ENCODE data around the gene DOCK4.

Gene DOCK4

DNA sequence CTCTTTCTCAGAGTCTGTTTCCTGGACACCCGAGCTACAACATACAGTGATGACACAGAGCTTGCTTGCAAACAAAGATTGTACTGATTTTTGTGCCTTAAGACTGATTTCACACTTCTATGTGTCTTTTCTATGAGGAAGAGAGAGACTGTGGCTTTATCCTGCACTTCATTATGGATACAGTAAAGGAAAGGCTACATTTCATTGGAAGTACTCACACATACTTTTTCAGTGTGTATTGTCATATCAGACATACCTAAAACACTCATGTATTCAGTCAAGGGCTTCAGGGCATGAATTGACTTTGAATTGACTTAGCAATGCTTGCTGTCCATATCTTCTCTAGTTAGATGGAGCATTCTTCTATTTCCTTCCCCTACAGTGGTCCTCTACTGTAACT is 508.4 kb downstream of the DOCK4 start:
- no peak for DNase-seq

DNA sequence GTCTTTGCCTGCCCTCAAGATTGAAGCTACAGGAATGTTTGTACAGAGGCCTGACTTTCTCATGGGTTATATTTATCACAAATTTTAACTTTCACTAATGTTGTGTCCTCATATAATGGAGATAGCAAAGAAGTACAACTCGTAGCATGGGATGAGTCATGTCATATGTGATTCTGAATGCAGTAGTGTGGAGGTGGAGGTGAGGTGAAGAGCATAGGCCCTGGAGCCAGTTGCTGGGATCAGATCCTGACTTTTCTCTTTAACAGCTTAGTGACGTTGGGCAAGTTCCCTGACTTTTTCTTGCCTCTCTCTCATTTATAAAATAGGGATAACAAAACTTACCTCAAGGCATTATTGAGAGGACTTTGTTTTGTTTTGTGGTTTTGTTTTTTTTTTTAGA is 511.8 kb downstream of the DOCK4 start:
- DNase-seq: no peak

DNA sequence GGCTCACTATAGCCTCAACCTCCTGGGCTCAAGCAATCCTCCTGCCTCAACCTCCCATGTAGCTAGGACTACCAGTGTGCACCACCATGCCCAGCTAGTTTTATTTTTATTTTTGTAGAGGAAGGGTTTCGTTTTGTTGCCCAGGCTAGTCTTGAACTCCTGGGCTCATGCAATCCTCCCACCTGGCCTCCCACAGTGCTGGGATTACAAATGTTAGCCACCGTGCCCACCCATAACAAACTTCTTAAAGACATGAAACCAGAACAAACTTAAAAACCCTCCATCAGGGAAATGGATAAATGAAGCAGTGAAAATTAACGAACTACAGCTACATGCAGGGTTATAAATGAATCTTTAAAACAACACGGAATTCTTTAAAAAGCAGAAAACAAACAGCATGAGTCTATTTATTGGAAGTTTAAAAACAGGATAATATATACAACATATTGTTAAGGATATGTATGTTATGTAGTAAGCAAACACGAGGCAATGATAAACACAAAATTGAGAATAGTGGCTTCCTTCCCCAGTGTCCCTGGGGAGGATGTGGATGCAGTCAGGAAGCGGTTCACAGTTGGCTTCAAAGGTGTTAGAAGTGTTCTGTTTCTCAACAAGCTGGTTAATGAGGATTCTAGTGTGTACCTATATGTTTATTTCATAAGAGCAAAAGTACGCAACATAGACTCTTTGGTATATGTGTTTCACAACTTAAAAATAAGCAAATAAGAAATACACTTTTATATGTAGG is 515.7 kb downstream of the DOCK4 start:
- no peak for DNase-seq

GRCh38 chr7:111685349-111685748 is 520.9 kb downstream of the DOCK4 start:
- DNase-seq: no peak

GRCh38 chr7:111682588-111683340 is 523.4 kb downstream of the DOCK4 start:
- DNase-seq: no peak

DNA sequence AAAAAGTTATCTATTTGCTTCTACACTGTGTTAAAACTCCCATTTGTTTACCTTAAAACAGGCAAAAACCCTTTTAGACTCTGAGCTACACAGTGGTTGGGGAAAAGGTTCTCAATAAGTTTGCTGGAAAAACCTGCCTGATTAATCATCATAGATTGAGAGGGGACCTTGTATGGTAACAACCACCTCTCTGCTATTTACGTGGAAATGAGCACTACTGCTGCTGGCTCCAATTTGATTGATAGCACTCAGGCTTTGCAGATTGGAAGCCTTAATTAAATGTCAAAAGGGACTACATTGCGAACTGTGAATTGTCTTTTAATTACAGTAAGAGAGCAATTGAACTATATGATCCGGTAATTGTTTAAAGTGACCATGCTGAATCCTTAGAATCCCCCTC is 525.0 kb downstream of the DOCK4 start:
- DNase-seq: no peak

DNA sequence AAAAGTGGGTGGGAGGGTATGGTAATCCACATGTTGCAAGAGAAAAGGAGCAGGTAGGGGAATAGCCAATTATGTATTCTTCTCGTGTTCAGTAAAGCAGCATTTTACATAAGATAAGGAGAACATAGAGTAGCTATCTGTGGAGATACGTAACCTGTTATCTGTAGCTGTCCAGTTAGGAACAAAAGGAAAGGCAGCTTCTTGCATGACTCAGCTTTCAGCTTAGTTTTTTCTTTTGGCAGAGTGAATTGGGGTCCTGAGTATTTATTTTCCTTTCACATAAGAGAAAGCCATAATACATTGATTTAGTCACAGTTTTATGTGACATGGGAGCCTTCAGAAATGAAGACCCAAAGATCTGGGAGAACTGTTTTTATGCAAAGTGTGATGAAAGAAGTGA is 527.2 kb downstream of the DOCK4 start:
- DNase-seq: no peak

- DNase-seq: no peak
These were observed 527.9 kb downstream of the DOCK4 start for GRCh38 chr7:111678281-111678680.

GRCh38 chr7:111677848-111678247 is 528.4 kb downstream of the DOCK4 start:
- DNase-seq: no peak

GRCh38 chr7:111676811-111677210 is 529.4 kb downstream of the DOCK4 start:
- DNase-seq: no peak
